IMR-90 (cell line): ENCODE measurements around the gene PLEKHO2. TPM values are rescaled to one million over a fixed set of nuclear protein-coding genes. Genes with fewer than 3 reads are reported as not detected.

Experiments
- ATAC-seq: fragments of 200-7000 bp; cut with Tn5 transposase; 2 replicates; pipeline ENCODE4 v1.9.1; 2020; ENCODE audit warnings: low read depth, mild to moderate bottlenecking, moderate library complexity
- BruUV-seq: library from RNA; stranded (reverse); fragments of 400-500 nt; replicated peaks from 2 replicates; lab custom pipeline; 2021; lab: Mats Ljungman, UMichigan
- CTCF ChIA-PET: fragments of 300-600 bp; formaldehyde crosslinking; extraction: SDS; loops from one replicate; lab custom pipeline; 2021; ENCODE audit warnings: antibody characterized with exemption; lab: Yijun Ruan, JAX
- POLR2A ChIA-PET: fragments of 300-600 bp; sonication (Branson Sonifier 250); formaldehyde crosslinking; loops from one replicate; lab custom pipeline; 2022; ENCODE audit warnings: antibody characterized with exemption; ENCODE audit not compliant: unreplicated experiment; lab: Charles Lee
- DNase-seq: peaks from one replicate; pipeline ENCODE4 v3.0.0; 2013
- H2AFZ ChIP-seq: replicated peaks from 2 replicates; pipeline ENCODE3; 2013; ENCODE audit warnings: low read length, mild to moderate bottlenecking; ENCODE audit not compliant: poor library complexity
- H2AK5ac ChIP-seq: 2 replicates; pipeline ENCODE4 v1.6.1; 2013; ENCODE audit warnings: low read depth, low read length, inconsistent platforms
- H2AK9ac ChIP-seq: replicated peaks from 2 replicates; pipeline ENCODE3; 2013; ENCODE audit warnings: mild to moderate bottlenecking, low read depth, low read length, moderate library complexity; ENCODE audit not compliant: poor library complexity
- H2BK120ac ChIP-seq: 2 replicates; pipeline ENCODE4 v1.6.1; 2013; ENCODE audit warnings: low read depth, low read length, inconsistent platforms
- H2BK15ac ChIP-seq: 3 replicates; pipeline ENCODE4 v1.6.1; 2013; ENCODE audit warnings: low read depth, low read length, inconsistent platforms
- H2BK20ac ChIP-seq: 2 replicates; pipeline ENCODE4 v1.6.1; 2013; ENCODE audit warnings: low read depth, mild to moderate bottlenecking, inconsistent platforms, low read length, moderate library complexity
- H2BK5ac ChIP-seq: 2 replicates; pipeline ENCODE4 v1.6.1; 2013; ENCODE audit warnings: mild to moderate bottlenecking, low read depth, low read length, inconsistent platforms; ENCODE audit not compliant: poor library complexity, severe bottlenecking
- H3K14ac ChIP-seq: replicated peaks from 2 replicates; pipeline ENCODE4 v1.6.1; 2013; ENCODE audit warnings: low read depth, low read length, inconsistent platforms
- H3K18ac ChIP-seq: 2 replicates; pipeline ENCODE4 v1.6.1; 2013; ENCODE audit warnings: low read depth, low read length, control low read depth
- H3K23ac ChIP-seq: 2 replicates; pipeline ENCODE4 v1.6.1; 2013; ENCODE audit warnings: low read depth, low read length, inconsistent platforms
- H3K27ac ChIP-seq: 2 replicates; pipeline ENCODE4 v1.5.1; 2013; ENCODE audit warnings: mild to moderate bottlenecking, control low read depth, low read length; ENCODE audit not compliant: insufficient read depth
- H3K27me3 ChIP-seq: 2 replicates; pipeline ENCODE4 v1.6.1; 2013; ENCODE audit warnings: low read length; ENCODE audit not compliant: control insufficient read depth, insufficient read depth
- H3K36me3 ChIP-seq: 2 replicates; pipeline ENCODE4 v1.6.1; 2013; ENCODE audit warnings: low read length, mixed read lengths; ENCODE audit not compliant: control insufficient read depth, insufficient read depth
- H3K4ac ChIP-seq: 2 replicates; pipeline ENCODE4 v1.6.1; 2013; ENCODE audit warnings: low read depth, low read length, inconsistent platforms
- H3K4me1 ChIP-seq: 2 replicates; pipeline ENCODE4 v1.6.1; 2013; ENCODE audit warnings: low read length, mixed read lengths; ENCODE audit not compliant: control insufficient read depth, insufficient read depth
- H3K4me2 ChIP-seq: 2 replicates; pipeline ENCODE4 v1.6.1; 2013; ENCODE audit warnings: low read depth, mild to moderate bottlenecking, control low read depth, low read length, moderate library complexity
- H3K4me3 ChIP-seq: 2 replicates; pipeline ENCODE4 v1.5.1; 2013; ENCODE audit warnings: low read depth, mild to moderate bottlenecking, control low read depth, low read length, moderate library complexity; ENCODE audit not compliant: insufficient read depth
- H3K56ac ChIP-seq: 2 replicates; pipeline ENCODE4 v1.6.1; 2013; ENCODE audit warnings: low read length, inconsistent platforms; ENCODE audit not compliant: insufficient read depth; ENCODE audit errors: extremely low read depth
- H3K79me1 ChIP-seq, 2 experiments: 2 replicates each; pipeline ENCODE4 v1.6.1; 2013; ENCODE audit warnings: low read length in 2 of 2, inconsistent platforms in 1 of 2, low read depth in 1 of 2
- H3K9ac ChIP-seq: 2 replicates; pipeline ENCODE4 v1.6.1; 2013; ENCODE audit warnings: low read depth, low read length, control low read depth
- H3K9me1 ChIP-seq: 2 replicates; pipeline ENCODE4 v1.6.1; 2013; ENCODE audit warnings: low read length, inconsistent platforms; ENCODE audit not compliant: insufficient read depth
- H3K9me3 ChIP-seq: 2 replicates; pipeline ENCODE4 v1.6.1; 2013; ENCODE audit warnings: low read length; ENCODE audit not compliant: control insufficient read depth, insufficient read depth
- H4K20me1 ChIP-seq: 2 replicates; pipeline ENCODE4 v1.6.1; 2013; ENCODE audit warnings: low read length, inconsistent platforms; ENCODE audit not compliant: insufficient read depth
- H4K5ac ChIP-seq: 2 replicates; pipeline ENCODE4 v1.6.1; 2013; ENCODE audit warnings: mild to moderate bottlenecking, low read depth, low read length, control low read depth
- H4K8ac ChIP-seq, 2 experiments: 2 replicates each; pipeline ENCODE4 v1.6.1; 2013; ENCODE audit warnings: low read depth in 2 of 2, low read length in 2 of 2, control low read depth in 1 of 2, inconsistent platforms in 1 of 2
- H4K91ac ChIP-seq: 2 replicates; pipeline ENCODE4 v1.6.1; 2013; ENCODE audit warnings: low read depth, low read length, inconsistent platforms; ENCODE audit not compliant: insufficient read depth
- BHLHE40 ChIP-seq: fragments of 150-350 bp; IDR thresholded peaks from 2 replicates; pipeline ENCODE4 v1.6.1; 2016; ENCODE audit warnings: mild to moderate bottlenecking, low read depth, low read length
- CEBPB ChIP-seq: IDR thresholded peaks from 2 replicates; pipeline ENCODE4 v1.6.1; 2012; ENCODE audit warnings: low read depth, low read length, improper control_type of control experiment
- CHD1 ChIP-seq: IDR thresholded peaks from 2 replicates; pipeline ENCODE4 v1.6.1; 2012; ENCODE audit warnings: low read depth, low read length, improper control_type of control experiment
- FOS ChIP-seq: fragments of 150-350 bp; IDR thresholded peaks from 2 replicates; pipeline ENCODE4 v1.6.1; 2016; ENCODE audit warnings: low read depth, low read length
- MAFK ChIP-seq: IDR thresholded peaks from 2 replicates; pipeline ENCODE4 v1.6.1; 2012; ENCODE audit warnings: low read depth, low read length, improper control_type of control experiment
- MAZ ChIP-seq: IDR thresholded peaks from 2 replicates; pipeline ENCODE4 v1.6.1; 2012; ENCODE audit warnings: low read depth, mild to moderate bottlenecking, low read length, improper control_type of control experiment, moderate library complexity, borderline replicate concordance
- MXI1 ChIP-seq: IDR thresholded peaks from 2 replicates; pipeline ENCODE4 v1.6.1; 2012; ENCODE audit warnings: low read depth, mild to moderate bottlenecking, low read length, moderate library complexity, borderline replicate concordance
- NFE2L2 ChIP-seq: fragments of 150-350 bp; IDR thresholded peaks from 2 replicates; pipeline ENCODE4 v1.6.1; 2016; ENCODE audit warnings: low read depth, mild to moderate bottlenecking, low read length
- POLR2A ChIP-seq: IDR thresholded peaks from 2 replicates; pipeline ENCODE4 v1.6.1; 2012; ENCODE audit warnings: mild to moderate bottlenecking, low read depth, low read length
- RAD21 ChIP-seq: IDR thresholded peaks from 2 replicates; pipeline ENCODE4 v1.6.1; 2012; ENCODE audit warnings: low read length, improper control_type of control experiment
- RCOR1 ChIP-seq: IDR thresholded peaks from 2 replicates; pipeline ENCODE4 v1.6.1; 2012; ENCODE audit warnings: mild to moderate bottlenecking, low read length, improper control_type of control experiment; ENCODE audit not compliant: insufficient replicate concordance
- RFX5 ChIP-seq: IDR thresholded peaks from 2 replicates; pipeline ENCODE4 v1.8.0; 2012; ENCODE audit warnings: low read depth, mild to moderate bottlenecking, low read length, moderate library complexity
- SMC3 ChIP-seq: fragments of 150-350 bp; IDR thresholded peaks from 2 replicates; pipeline ENCODE4 v1.6.1; 2016; ENCODE audit warnings: low read depth, mild to moderate bottlenecking, antibody characterized with exemption, low read length, moderate library complexity
- WGBS, 2 experiments: methylation state at CpG; one replicate each; pipeline versions ENCODE4 v1.1.5 to v1.1.7; 2013; ENCODE audit warnings: missing lambda C conversion rate in 2 of 2; ENCODE audit not compliant: insufficient read length in 1 of 2; ENCODE audit errors: extremely low coverage in 2 of 2; 5-methylcytosine and 5-hydroxymethylcytosine counted together
- dilution Hi-C: fragments of 300-500 bp; cut with HindIII; formaldehyde crosslinking; loops from one replicate; pipeline ENCODE4 v1.14.3; 2018; ENCODE audit warnings: low sequenced_read_pairs; ENCODE audit not compliant: unreplicated experiment
- in situ Hi-C: fragments of 300-500 bp; cut with MboI; formaldehyde crosslinking; loops from 3 replicates; pipeline ENCODE4 v1.14.3; 2019; ENCODE audit warnings: low sequenced_read_pairs, inconsistent platforms, mixed read lengths
- intact Hi-C: fragments of 100-400 bp; cut with micrococcal nuclease; formaldehyde crosslinking; loops from 2 replicates; pipeline ENCODE4 v1.10.0; 2022
- polyA plus RNA-seq, 3 experiments: library from polyadenylated mRNA; depleted of rRNA; stranded (reverse); fragments of >200 nt; gene quantifications; 2 replicates each; pipeline ENCODE4 v1.2.3, GENCODE V29; 2012; ENCODE audit warnings: low replicate concordance in 1 of 3
- total RNA-seq: library from RNA; depleted of rRNA; stranded (reverse); fragments of >200 nt; gene quantifications from 2 replicates; pipeline ENCODE4 v1.2.3, GENCODE V29; 2012
- TF ChIP-seq, protein P1 (sequence below): fragments of 150-350 bp; IDR thresholded peaks from 2 replicates; pipeline ENCODE4 v1.6.1; 2017; ENCODE audit warnings: mild to moderate bottlenecking, antibody characterized with exemption, low read length, low read depth
- TF ChIP-seq, protein P2 (sequence below): fragments of 150-350 bp; IDR thresholded peaks from 2 replicates; pipeline ENCODE4 v1.6.1; 2016; ENCODE audit warnings: low read depth, mild to moderate bottlenecking, low read length, moderate library complexity, borderline replicate concordance

Gene PLEKHO2
- total and polyA plus RNA-seq, 2 of the 4 experiments (the other 2 are of a cell fraction): 19.0 to 22.5 TPM

- Histone ChIP-seq H3K79me1 (peaks cover 5 to 9% of the 10 kb centered on the region in 2 experiments; a peak in 2 of 4 replicates), H2AFZ (no peak overlapping the region), H3K9me1 (0 out of 2 replicates have a peak, but pooled peaks cover 3% of the 10 kb centered on the region), H3K4me2 (no peak overlapping the region), H3K23ac (no peak overlapping the region), H2BK5ac (no peak overlapping the region), H3K4me1 (peaks cover 6% of the 10 kb centered on the region), H2BK20ac (no peak overlapping the region), H3K56ac (no peak overlapping the region), H2BK120ac (no peak overlapping the region), H3K4ac (no peak overlapping the region), H3K27ac (no peak overlapping the region), H3K14ac (no peak overlapping the region), H4K20me1 (no peaks in the 10 kb centered on the region), H2AK5ac (peak overlapping the region; percentile 29; the same call in 1 of the 2 replicates), H3K36me3 (no peaks in the 10 kb centered on the region), H3K9ac (no peak overlapping the region), H3K18ac (no peak overlapping the region; the same call in 1 of the 2 replicates), H2AK9ac (peak overlapping the region; percentile 17), H2BK15ac (no peak overlapping the region), H4K5ac (no peak overlapping the region), H3K4me3 (no peak overlapping the region), H4K91ac (no peak overlapping the region; the same call in 1 of the 2 replicates), H3K27me3 (no peaks in the 10 kb centered on the region), H3K9me3 (peaks cover 6% of the 10 kb centered on the region), H4K8ac (no peak overlapping the region)
- ChIA-PET CTCF (interaction anchor here (0.6 to 1.2 kb wide), 4 partner anchors 37 to 501 kb away, joined by 3 to 4 read pairs (median 4); no protein-coding TSS in a partner anchor), POLR2A (no interaction called here)
- in situ Hi-C loops (no loop called here), dilution Hi-C loops (no loop called here), intact Hi-C loops (loop anchor here (2.0 kb wide), 1 partner anchor 37 kb away; no protein-coding TSS in a partner anchor)
- 83% methylated on average over 1 of the region's 4 CpGs; no CpG with 5 or more reads in 1 of the 2 experiments for WGBS, 2 experiments
- DNase-seq (no peak), ATAC-seq (no peak)
- BruUV-seq: no TSS peak
- no peak for TF ChIP-seq CEBPB
- no peak for TF ChIP-seq POLR2A
- no peak for TF ChIP-seq MAZ
- no peak for TF ChIP-seq SMC3
- TF ChIP-seq, protein P1, sequence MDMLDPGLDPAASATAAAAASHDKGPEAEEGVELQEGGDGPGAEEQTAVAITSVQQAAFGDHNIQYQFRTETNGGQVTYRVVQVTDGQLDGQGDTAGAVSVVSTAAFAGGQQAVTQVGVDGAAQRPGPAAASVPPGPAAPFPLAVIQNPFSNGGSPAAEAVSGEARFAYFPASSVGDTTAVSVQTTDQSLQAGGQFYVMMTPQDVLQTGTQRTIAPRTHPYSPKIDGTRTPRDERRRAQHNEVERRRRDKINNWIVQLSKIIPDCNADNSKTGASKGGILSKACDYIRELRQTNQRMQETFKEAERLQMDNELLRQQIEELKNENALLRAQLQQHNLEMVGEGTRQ: no peak
- no peak for TF ChIP-seq FOS
- no peak for TF ChIP-seq NFE2L2
- TF ChIP-seq BHLHE40: no peak
- TF ChIP-seq, protein P2, sequence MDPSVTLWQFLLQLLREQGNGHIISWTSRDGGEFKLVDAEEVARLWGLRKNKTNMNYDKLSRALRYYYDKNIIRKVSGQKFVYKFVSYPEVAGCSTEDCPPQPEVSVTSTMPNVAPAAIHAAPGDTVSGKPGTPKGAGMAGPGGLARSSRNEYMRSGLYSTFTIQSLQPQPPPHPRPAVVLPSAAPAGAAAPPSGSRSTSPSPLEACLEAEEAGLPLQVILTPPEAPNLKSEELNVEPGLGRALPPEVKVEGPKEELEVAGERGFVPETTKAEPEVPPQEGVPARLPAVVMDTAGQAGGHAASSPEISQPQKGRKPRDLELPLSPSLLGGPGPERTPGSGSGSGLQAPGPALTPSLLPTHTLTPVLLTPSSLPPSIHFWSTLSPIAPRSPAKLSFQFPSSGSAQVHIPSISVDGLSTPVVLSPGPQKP: no peak
- TF ChIP-seq RFX5: no peak
- no peak for TF ChIP-seq RCOR1
- no peak for TF ChIP-seq RAD21
- no peak for TF ChIP-seq MAFK
- TF ChIP-seq MXI1: no peak
- no peak for TF ChIP-seq CHD1
Measured at GRCh38 chr15:64904189-64904588, 62.5 kb downstream of the PLEKHO2 start.
